Ishikawa (cell line): ENCODE results near the gene SLC2A3.

ENCODE experiments used
- CEBPB ChIP-seq: IDR thresholded peaks from 2 replicates; pipeline ENCODE4 v1.6.1; 2012
- CREB1 ChIP-seq: IDR thresholded peaks from 2 replicates; pipeline ENCODE4 v1.6.1; 2012; ENCODE audit warnings: low read depth
- EGR1 ChIP-seq: IDR thresholded peaks from 2 replicates; pipeline ENCODE4 v1.6.1; 2012
- EP300 ChIP-seq: IDR thresholded peaks from 2 replicates; pipeline ENCODE4 v1.6.1; 2012; ENCODE audit warnings: borderline replicate concordance
- FOXM1 ChIP-seq: IDR thresholded peaks from 2 replicates; pipeline ENCODE4 v1.6.1; 2012; ENCODE audit warnings: low read depth, borderline replicate concordance
- NFIC ChIP-seq: IDR thresholded peaks from 2 replicates; pipeline ENCODE4 v1.6.1; 2012
- RAD21 ChIP-seq: IDR thresholded peaks from 2 replicates; pipeline ENCODE4 v1.6.1; 2012; ENCODE audit warnings: low read depth
- TAF1 ChIP-seq: IDR thresholded peaks from 2 replicates; pipeline ENCODE4 v1.6.1; 2012; ENCODE audit warnings: low read depth, mild to moderate bottlenecking
- TCF12 ChIP-seq: IDR thresholded peaks from 2 replicates; pipeline ENCODE4 v1.6.1; 2012; ENCODE audit warnings: low read depth
- TEAD4 ChIP-seq: IDR thresholded peaks from 2 replicates; pipeline ENCODE4 v1.6.1; 2012
- YY1 ChIP-seq: IDR thresholded peaks from 2 replicates; pipeline ENCODE4 v1.6.1; 2012; ENCODE audit warnings: low read depth
- ZBTB7A ChIP-seq: IDR thresholded peaks from 2 replicates; pipeline ENCODE4 v1.6.1; 2012; ENCODE audit warnings: low read depth
- TF ChIP-seq, protein P1 (sequence below): IDR thresholded peaks from 2 replicates; pipeline ENCODE4 v1.6.1; 2012
- TF ChIP-seq, protein P2 (sequence below): IDR thresholded peaks from 2 replicates; pipeline ENCODE4 v1.6.1; 2012
- TF ChIP-seq, protein P3 (sequence below): IDR thresholded peaks from 2 replicates; pipeline ENCODE4 v1.6.1; 2012; ENCODE audit warnings: low read depth, mild to moderate bottlenecking

Gene SLC2A3

DNA sequence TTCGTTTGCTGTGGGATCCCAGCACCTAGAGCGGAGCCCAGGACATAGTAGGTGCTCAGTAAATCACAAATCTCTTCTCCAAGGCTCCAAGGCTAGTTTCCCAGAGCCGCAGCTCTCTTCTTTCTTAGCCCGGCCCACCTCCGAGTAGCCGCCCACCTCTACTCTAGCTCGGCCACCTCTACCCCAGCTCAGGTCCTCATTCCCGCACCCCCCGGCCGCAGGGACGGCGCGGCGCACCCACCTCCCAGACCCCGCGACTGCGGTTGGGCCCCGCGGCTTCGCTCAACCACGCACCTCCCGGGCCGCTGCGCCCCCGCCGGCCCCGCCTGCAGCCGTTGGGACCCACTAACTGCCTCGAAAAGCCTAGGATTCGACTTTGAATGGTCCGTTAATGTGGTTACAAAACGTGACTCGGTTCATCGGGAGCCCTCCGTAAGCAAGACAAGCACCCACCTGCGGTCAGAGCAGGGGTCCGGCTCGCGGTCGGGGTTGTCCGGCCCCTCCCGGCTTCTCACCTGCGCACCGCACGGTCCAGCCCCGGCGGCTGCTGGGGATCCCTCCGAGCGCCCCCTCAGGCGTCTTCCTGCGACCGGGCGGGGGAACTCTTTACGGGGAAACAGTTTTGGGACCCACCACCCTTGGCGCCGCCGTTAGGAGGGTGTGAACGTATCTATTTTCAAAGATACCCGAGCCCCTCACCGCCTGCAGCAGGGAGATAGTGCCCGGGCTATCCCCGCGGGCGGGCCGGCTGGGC lies 63.2 kb downstream of the SLC2A3 start, which contains the start of gene SLC2A14:
SLC2A14 (minus strand) TSS at position 350 of the 754 bp plus-strand sequence. CDS start 3,035 bp downstream, outside the sequence.
- TF ChIP-seq TEAD4, result no peak
- TF ChIP-seq EGR1, result no peak
- TF ChIP-seq, protein P1, sequence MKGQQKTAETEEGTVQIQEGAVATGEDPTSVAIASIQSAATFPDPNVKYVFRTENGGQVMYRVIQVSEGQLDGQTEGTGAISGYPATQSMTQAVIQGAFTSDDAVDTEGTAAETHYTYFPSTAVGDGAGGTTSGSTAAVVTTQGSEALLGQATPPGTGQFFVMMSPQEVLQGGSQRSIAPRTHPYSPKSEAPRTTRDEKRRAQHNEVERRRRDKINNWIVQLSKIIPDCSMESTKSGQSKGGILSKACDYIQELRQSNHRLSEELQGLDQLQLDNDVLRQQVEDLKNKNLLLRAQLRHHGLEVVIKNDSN, result no peak
- no peak for TF ChIP-seq YY1
- TF ChIP-seq CEBPB, result no peak

GRCh38 chr12:7870335-7870734 lies 65.7 kb downstream of the SLC2A3 start:
- TF ChIP-seq YY1 (no peak), TEAD4 (no peak), NFIC (no peak), EP300 (no peak), TCF12 (no peak), EGR1 (no peak), FOXM1 (no peak), TAF1 (no peak), RAD21 (no peak), CREB1 (no peak), CEBPB (no peak), ZBTB7A (no peak)
- TF ChIP-seq, protein P1, result no peak
- TF ChIP-seq, protein P2, sequence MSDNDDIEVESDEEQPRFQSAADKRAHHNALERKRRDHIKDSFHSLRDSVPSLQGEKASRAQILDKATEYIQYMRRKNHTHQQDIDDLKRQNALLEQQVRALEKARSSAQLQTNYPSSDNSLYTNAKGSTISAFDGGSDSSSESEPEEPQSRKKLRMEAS, result no peak
- TF ChIP-seq, protein P3, sequence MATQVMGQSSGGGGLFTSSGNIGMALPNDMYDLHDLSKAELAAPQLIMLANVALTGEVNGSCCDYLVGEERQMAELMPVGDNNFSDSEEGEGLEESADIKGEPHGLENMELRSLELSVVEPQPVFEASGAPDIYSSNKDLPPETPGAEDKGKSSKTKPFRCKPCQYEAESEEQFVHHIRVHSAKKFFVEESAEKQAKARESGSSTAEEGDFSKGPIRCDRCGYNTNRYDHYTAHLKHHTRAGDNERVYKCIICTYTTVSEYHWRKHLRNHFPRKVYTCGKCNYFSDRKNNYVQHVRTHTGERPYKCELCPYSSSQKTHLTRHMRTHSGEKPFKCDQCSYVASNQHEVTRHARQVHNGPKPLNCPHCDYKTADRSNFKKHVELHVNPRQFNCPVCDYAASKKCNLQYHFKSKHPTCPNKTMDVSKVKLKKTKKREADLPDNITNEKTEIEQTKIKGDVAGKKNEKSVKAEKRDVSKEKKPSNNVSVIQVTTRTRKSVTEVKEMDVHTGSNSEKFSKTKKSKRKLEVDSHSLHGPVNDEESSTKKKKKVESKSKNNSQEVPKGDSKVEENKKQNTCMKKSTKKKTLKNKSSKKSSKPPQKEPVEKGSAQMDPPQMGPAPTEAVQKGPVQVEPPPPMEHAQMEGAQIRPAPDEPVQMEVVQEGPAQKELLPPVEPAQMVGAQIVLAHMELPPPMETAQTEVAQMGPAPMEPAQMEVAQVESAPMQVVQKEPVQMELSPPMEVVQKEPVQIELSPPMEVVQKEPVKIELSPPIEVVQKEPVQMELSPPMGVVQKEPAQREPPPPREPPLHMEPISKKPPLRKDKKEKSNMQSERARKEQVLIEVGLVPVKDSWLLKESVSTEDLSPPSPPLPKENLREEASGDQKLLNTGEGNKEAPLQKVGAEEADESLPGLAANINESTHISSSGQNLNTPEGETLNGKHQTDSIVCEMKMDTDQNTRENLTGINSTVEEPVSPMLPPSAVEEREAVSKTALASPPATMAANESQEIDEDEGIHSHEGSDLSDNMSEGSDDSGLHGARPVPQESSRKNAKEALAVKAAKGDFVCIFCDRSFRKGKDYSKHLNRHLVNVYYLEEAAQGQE, result no peak
